NCI-H2227 (cell line): Measurements from ENCODE around the gene GOLGA3.
A peak's percentile ranks its signal among the peaks of the same experiment; 100 is the strongest.
"Not testable (repeated sequence)": the region's sequence is repeated elsewhere in the genome, so short reads cannot be mapped to it uniquely, and the experiment has no call there.

Experiments used
- DNase-seq: peaks from one replicate; lab custom pipeline; 2025; ENCODE audit not compliant: unreplicated experiment; lab: John Stamatoyannopoulos, UW

Gene GOLGA3, protein sequence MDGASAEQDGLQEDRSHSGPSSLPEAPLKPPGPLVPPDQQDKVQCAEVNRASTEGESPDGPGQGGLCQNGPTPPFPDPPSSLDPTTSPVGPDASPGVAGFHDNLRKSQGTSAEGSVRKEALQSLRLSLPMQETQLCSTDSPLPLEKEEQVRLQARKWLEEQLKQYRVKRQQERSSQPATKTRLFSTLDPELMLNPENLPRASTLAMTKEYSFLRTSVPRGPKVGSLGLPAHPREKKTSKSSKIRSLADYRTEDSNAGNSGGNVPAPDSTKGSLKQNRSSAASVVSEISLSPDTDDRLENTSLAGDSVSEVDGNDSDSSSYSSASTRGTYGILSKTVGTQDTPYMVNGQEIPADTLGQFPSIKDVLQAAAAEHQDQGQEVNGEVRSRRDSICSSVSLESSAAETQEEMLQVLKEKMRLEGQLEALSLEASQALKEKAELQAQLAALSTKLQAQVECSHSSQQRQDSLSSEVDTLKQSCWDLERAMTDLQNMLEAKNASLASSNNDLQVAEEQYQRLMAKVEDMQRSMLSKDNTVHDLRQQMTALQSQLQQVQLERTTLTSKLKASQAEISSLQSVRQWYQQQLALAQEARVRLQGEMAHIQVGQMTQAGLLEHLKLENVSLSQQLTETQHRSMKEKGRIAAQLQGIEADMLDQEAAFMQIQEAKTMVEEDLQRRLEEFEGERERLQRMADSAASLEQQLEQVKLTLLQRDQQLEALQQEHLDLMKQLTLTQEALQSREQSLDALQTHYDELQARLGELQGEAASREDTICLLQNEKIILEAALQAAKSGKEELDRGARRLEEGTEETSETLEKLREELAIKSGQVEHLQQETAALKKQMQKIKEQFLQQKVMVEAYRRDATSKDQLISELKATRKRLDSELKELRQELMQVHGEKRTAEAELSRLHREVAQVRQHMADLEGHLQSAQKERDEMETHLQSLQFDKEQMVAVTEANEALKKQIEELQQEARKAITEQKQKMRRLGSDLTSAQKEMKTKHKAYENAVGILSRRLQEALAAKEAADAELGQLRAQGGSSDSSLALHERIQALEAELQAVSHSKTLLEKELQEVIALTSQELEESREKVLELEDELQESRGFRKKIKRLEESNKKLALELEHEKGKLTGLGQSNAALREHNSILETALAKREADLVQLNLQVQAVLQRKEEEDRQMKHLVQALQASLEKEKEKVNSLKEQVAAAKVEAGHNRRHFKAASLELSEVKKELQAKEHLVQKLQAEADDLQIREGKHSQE (N-terminal part only)

DNA sequence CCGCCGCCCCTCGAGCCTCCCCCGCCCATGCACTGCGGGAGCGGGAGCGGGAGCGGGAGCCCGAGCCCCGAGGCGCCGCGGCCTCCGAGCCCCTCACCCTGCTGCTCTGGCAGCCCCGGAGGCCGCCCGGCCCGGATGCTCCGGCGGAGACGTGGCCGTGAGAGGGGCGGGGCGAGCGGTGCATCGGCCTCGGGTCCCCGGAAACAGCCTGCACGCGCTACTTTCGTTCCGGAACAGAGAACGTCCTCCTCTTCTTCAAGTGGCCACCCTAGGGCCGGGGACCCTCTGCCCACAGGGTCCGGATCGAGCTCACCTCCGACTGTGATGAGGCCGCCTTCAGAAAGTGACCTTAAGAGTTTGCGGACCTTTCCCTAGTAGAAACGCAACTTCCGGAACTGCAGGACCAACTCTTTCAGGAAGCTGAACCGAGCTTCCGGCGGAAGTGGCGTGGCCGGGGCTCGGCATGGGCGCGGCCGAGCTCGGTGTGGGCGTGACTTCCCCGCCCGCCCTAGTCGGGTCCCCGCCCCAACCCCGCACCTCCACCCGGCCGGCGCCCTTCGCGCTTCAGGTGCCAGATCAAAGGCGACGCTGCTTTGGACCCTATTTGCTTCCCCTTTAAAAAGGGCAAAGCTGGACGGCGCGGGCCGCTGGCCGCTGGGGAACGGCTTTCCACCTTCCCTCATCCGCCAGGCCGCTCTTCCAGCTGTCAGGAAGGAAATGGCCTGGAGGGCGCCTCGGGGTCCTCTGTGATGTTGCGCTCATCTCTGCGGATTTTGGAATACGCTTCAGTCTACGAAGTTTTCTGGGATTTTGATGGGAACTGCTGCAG, at the start of gene GOLGA3:
TSS of gene GOLGA3 (minus strand) at position 164 of the 829 bp plus-strand sequence. CDS start 6,741 bp downstream, outside the sequence.
- peak; percentile 95 for DNase-seq

DNA sequence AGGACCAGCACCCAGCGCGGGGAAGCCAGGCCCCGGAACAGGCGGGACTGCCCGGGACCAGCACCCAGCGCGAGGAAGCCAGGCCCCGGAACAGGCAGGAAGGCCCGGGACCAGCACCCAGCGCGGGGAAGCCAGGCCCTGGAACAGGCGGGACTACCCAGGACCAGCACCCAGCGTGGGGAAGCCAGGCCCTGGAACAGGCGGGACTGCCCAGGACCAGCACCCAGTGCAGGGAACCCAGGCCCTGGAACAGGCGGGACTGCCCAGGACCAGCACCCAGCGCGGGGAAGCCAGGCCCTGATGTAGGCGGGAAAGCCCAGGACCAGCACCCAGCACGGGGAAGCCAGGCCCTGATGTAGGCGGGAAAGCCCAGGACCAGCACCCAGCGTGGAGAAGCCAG, 46.0 kb upstream of the GOLGA3 start:
- DNase-seq, result not testable (repeated sequence)

DNA sequence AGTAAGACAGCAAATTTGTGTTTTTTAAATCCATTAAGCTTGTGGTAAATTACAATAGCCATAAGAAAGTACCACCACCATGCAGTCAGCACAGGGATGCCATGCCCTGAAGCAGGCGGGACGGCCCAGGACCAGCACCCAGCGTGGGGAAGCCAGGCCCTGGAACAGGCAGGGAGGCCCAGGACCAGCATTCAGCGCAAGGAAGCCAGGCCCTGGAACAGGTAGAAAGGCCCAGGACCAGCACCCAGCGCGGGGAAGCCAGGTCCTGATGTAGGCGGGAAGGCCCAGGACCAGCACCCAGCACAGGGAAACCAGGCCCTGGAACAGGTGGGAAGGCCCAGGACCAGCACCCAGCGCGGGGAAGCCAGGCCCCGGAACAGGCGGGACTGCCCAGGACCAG, 45.5 kb upstream of the GOLGA3 start:
- no peak for DNase-seq

DNA sequence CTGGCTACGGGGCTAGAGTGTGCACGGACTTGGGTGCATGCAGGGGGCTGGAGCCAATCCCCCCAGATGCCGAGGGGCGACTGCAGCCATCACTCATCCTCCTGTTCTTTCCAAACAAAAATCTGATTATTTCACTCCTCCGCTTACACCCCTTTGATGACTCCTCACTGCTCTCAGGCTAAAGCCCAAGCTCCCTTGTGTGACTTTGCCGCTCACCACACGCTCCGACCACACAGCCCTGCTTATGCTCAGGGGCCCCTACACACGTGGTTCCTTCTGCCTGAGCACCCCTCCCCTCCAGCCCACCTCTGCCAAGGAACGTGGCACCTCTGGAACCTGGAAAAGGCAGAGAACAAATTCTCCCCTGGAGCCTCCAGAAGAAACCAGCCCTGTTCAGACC, 45.1 kb upstream of the GOLGA3 start:
- DNase-seq, result no peak

DNA sequence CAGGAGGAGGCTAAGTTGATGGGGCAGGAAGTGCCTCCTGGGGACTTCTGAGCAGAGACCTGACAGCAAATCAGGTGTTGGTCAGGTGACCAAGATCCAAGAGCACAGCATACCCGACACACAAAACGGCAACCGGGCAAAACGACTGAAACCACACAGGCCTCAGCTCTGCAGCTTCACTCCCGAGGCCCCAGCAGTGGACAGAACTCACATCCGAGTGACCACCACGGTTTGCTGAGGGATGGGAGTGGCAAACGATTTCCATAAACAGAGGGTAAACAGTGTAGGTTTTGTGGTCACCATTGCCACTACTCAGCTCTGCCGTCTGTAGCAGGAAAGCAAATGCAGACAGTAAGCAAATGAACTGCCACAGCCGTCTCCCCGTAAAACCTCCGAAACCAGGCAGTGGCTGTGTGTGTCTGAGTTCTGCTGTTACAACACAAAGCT, 44.3 kb upstream of the GOLGA3 start:
- no peak for DNase-seq

DNA sequence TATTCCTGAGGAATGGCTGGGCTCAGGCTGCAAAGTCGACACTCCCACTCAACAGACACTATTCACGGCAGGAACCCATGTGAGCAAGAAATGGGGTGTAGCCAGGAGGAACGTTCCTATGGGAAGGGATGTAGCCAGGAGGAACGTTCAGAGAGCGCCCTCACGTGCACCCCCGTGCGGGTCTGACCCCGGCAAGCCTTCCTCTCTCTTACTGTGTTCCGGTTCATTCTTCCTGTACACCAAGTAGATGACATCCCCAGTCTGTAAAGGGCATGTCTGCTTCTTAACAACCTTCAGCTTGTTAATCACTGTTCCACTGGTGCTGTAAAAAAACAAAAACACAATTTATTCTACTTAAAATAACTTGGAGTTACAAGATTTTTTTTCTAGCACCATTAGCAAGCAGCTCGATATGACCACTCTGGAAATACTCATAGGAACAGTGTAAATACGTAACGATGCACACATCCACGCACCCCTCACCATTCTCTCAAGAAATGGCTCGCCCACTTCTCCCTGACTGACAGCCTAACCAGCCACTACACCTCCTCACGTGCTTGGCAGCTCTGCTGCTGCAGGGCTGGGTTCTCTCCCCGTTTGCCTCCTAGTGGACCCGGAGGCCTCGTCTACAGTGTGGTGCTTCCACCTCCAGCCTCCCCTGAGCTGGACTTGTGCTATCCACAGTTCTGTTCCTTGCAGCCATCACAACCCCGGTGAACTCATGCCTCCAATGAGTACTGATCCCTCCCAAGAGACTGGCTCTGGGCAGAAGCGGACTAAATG, 43.6 kb upstream of the GOLGA3 start:
- DNase-seq, result no peak

DNA sequence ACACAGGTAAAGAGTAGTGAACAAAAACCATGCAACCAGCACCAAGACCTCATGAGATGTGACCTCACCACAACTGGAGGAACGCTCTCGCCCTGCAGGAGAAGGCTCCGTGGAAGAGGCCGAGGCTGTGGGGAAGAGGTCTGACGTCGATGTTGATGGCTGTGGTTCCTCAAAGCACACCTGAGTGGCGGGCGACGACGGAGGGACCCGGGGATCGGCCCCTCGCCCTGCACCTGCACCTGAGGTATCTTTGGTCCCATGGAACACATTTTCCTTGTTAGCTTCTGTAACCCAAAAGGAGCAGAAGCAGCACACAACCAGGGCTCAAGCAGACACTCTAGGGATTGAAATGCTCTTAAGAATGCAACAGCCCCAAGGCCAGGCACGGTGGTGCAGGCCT, 40.9 kb upstream of the GOLGA3 start:
- no peak for DNase-seq

DNA sequence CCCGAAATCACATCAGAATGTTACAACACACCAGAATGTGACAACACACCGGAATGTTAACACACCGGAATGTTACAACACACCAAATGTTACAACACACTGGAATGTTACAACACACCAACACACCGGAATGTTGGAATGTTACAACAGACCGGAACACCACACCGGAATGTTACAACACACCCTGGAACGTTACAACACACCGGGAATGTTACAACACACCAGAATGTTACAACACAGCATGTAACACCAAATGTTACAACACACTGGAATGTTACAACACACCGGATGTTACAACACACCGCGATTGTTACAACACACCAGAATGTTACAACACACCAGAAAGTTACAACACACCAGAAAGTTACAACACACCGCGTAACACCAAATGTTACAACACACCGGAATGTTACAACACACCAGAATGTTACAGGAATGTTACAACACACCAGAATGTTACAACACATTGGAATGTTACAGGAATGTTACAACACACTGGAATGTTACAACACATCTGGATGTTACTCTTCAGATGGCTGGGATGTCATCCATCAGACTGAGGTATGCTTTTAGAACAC, 37.7 kb upstream of the GOLGA3 start:
- no peak for DNase-seq

DNA sequence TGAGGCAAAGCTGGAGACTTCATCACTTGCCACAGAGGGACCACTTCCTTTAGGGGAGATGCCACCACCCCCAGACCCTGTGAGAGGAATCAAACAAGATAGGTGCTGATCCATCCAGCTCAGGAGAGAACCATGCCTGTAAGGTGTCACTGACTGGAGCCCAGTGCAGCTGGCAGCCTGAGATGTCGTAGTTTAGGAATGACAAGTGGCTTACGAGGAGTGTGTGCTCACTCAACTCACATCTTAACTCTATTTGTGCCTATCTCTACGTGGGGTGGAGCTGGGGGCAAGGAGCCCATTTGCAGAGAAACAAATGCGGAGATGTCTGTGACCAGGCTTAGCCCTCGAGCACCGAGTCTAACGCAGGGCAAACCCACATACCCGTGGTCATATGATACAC, 32.9 kb upstream of the GOLGA3 start:
- DNase-seq, result no peak

DNA sequence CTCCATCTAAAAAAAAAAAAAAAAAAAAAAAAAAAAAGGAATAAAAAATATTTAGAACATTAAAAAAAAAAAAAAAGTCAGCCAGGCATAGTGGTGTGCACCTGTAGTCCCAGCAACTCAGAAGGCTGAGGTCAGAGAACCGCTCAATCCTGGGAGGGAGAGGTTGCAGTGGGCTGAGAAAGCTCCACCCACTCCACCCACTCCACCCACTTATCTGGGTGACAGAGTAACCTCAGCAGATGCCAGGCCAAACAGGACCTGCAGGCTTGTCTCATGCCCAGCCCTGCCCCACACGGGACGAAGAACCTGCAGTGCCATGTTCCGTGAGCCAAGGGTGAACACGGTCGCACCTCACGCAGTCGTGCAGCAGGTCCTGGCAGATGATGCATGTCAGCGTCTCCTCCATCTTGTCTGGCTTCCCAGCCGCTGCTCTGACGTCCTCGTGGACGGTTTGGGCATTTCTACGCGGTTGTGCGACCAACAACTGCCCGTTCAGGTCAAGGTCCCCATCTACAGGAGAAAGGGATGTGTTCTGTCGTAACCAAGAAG, 30.1 kb upstream of the GOLGA3 start:
- no peak for DNase-seq

DNA sequence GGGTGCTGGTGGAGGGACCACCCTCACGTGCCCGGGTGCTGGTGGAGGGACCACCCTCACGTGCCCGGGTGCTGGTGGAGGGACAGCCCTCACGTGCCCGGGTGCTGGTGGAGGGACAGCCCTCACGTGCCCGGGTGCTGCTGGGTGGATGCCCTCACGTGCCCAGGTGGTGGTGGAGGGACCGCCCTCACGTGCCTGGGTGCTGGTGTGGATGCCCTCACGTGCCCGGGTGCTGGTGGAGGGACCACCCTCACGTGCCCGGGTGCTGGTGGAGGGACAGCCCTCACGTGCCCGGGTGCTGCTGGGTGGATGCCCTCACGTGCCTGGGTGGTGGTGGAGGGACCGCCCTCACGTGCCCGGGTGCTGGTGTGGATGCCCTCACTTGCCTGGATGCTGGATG, 28.4 kb upstream of the GOLGA3 start:
- DNase-seq, result not testable (repeated sequence)

DNA sequence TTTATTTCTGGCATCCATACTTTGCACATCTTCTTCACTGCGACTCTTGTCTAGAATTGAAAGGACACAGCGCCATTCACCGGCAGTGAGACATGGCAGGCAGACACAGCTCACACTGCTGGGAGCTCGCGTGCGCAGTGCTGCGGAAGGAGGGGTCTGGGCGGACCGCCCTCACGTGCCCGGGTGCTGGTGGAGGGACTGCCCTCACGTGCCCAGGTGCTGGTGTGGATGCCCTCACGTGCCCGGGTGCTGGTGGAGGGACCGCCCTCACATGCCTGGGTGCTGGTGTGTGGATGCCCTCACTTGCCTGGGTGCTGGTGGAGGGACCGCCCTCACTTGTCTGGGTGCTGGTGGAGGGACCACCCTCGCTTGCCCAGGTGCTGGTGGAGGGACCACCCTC, 27.9 kb upstream of the GOLGA3 start:
- no peak for DNase-seq

DNA sequence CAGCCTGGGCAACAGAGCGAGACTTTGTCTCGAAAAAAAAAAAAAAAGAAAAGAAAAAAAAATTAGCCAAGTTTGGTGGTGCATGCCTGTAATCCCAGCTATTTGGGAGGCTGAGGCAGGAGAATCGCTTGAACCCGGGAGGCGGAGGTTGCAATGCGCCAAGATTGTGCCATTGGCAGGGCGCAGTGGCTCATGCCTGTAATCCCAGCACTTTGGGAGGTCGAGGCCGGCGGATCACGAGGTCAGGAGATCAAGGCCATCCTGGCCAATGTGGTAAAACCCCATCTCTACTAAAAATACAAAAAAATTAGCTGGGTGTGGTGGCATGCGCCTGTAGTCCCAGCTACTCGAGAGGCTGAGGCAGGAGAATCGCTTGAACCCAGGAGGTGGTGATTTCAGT, 26.5 kb upstream of the GOLGA3 start:
- DNase-seq, result not testable (repeated sequence)

DNA sequence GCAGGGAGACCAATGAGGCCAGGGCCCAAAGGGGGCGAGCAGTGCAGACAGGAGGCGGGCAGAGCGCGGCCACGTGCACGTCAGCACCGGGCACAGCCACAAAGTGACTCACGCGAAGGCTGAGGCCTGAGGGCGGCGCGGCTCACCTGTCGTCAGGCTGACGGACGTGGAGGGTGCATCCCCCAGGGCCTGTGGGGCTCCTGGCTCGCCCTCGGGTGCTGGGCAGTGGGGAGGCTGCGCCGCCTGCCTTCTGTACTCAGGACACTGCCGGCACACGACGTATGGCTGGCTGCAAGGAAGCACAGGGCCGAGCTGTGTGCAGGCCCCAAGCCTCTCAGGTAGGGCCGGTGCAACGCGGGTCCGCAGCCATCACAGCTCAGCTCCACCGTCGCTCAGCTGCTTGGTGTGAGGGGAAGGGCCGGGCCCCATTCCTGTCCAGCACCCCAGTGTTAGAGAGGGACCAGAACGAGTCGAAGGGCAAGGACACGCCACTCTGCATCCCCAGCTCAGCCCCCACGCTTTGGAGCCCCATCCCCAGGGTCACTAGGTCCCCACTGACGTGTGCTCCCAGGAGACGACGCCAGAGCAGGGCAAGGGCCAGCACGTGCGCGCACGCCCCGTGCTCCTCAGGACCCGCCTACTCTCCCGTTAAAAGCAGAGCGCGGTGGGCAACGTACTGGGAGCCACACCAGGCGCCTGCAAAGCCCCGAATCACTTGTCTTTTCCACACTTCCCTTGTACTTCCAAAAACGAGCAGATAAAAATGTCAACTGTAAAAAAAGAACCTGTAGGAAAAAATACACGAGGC, 24.8 kb upstream of the GOLGA3 start:
- DNase-seq, result no peak

DNA sequence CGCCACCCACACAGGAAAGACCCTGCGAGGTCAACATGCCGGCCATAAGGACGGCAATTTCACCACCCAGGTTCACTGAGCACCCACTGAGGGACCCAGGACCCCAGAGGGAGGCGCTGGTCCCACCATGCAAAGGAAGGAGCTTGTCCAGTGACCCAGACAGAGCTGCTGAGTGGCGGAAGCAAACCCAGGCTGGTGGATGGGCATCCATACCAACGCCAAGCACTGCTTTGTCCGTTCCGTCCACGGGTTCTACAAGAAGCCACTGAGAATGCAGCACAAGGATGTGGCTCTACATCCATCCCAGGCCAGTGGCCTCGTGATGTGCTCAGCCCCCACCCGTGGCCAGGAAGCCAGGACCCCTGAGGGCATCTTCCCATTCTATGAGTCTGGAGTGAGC, 23.8 kb upstream of the GOLGA3 start:
- DNase-seq, result no peak

DNA sequence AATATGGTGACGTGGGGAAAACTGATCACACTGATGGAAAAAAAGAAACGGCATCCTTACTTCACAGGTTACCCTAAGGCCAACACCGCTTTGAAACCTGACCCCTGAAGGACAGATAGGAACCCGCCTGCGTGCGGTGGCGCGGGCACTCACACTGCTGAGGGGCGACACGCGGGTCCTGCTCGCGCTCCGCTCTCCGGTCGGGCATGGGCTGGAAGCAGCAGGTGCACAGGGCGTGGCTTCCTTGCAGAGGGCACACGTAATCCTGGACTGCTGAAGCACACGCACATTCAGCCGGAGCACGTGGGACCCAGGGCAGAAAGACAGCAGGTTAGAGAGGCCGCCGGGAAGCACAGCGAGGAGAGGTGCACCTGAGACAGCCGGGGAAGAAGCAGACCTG, 22.8 kb upstream of the GOLGA3 start:
- DNase-seq, result no peak

DNA sequence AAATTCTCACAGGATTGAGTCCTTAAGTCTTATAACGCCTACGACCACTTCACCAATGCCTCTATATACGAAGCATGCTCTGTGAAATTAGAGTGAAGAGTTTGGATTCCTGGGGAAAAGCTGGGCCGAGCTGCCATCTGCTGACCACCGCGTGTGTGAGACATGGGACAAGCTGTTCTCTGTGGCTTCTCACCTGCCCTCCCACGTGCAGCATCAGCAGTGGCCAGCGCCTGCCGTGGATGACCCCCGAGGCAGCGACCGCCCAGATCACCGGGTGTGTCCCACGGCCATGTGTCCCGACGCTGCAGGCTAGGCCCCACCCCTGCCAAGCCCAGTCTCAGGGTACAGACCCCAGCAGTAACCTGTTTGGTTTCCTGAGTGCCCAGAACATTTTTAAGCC, 21.6 kb upstream of the GOLGA3 start:
- no peak for DNase-seq

DNA sequence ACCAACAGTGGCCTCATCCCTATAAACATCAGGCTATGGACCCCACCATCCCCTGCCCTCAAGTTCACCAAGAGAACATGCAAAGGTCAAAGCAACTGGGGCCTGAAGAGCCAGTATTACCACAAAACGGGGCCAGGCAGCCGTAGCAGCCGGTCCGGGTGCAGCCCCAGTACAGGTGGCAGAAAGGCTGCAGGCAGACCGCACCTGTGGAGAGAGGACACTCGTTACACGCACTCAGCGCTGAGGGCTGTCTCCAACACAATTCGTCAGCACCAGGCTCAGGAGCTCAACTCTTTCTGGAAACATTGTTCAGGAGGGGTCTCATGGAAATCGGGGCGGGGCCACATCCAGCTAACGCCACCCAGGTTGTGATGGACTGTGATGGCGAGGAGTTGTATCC, 19.9 kb upstream of the GOLGA3 start:
- DNase-seq, result no peak
